ENCODE results near the gene FAM167B.
"Not testable (repeated sequence)": the region's sequence is repeated elsewhere in the genome, so short reads cannot be mapped to it uniquely, and the experiment has no call there.

Gene FAM167B

DNA sequence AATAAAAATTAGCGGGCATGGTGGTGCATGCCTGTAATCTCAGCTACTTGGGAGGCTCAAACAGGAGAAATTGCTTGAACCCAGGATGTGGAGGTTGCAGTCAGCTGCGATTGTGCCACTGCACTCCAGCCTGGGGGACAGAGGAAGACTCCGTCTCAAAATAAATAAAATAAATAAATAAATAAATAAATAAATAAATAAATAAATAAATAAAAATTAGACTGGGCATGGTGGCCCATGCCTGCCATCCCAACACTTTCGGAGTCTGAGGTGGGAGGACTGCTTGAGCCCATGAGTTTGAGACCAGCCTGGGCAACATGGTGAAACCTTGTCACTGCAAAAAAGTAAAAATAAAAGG, 16.2 kb downstream of the FAM167B start:
- not testable (repeated sequence) for DNase-seq (ENCODE audit: low read depth)

DNA sequence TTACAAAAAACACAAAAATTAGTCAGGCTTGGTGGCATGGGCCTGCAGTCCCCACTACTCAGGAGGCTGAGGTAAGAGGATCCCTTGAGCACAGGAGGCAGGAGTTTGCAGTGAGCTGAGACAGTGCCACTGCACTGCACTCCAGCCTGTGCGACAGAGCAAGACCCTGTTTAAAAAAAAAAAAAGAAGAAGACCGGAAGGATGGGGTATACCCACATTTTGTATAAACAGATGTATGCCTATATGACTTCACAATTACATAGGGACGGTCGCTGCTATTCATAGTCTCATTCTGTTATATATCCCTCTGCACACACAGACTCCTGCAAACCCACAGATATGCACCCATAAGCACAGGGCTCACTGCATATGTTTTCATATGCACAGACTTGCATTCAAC, 16.7 kb downstream of the FAM167B start:
- no peak for DNase-seq (ENCODE audit: low read depth)

DNA sequence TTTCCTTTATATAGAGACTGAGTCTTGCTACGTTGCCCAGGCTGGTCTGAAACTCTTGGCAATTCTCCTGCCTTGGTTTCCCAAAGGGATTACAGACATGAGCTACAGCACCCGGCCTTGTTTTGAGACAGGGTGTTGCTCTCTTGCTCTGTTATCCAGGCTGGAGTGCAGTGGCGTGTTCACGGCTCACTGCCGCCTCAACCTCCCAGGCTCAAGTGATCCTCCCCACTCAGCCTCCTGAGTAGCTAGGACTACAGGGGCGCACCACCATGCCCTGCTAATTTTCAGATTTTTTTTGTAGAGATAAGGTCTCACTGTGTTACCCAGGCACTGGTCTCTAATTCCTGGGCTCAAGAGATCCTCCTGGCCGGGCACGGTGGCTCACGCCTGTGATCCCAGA, 18.8 kb downstream of the FAM167B start:
- DNase-seq (ENCODE audit: low read depth): no peak

DNA sequence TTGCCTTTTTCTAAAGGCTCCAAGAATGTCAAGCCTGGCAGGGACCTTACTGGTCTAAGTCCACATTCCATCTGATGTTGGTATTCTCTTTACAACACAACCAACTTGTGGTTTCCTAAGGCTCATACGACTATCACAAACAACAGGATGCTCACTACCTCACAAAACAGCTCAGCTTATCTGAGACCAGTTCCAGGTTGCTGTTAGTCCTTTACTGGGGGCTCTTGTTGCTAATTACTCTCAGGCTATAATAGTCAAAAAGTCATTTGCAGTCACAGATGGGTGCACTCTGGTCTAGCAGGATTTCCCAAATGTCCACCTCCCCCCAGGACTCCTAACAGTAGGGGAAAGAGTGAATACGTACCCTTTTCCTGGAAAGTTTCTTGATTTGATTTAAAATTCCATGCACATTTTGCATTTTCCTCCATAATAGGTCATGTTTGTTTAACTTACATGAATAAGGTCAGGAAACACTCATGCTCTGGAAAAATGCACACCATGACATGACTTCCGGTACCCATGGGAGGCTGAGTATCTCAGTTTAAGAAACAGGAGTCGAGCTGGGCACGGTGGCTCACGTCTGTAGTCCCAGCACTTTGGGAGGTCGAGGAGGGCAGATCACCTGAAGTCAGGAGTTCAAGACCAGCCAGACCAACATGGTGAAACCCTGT, 20.0 kb downstream of the FAM167B start:
- no peak for DNase-seq (ENCODE audit: low read depth)

DNA sequence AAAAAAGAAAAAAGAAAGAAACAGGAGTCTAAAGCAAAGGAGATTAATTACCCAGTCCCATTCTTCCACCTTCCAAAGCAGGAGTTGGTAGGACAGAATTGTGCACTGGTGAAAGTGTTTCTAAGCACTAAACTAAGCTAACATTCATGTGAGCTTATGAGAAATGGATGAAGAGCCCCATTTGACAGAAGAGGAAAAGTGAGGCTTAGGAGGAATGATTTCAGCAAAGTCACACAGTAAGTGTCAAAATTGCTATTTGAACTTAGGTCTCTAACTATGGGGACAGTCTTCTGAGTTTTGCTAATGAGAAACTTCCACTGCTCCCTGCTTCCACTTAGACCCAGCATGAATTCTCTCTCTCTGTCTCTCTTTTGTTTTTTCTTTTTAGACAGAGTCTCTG, 22.7 kb downstream of the FAM167B start:
- DNase-seq (ENCODE audit: low read depth): no peak

DNA sequence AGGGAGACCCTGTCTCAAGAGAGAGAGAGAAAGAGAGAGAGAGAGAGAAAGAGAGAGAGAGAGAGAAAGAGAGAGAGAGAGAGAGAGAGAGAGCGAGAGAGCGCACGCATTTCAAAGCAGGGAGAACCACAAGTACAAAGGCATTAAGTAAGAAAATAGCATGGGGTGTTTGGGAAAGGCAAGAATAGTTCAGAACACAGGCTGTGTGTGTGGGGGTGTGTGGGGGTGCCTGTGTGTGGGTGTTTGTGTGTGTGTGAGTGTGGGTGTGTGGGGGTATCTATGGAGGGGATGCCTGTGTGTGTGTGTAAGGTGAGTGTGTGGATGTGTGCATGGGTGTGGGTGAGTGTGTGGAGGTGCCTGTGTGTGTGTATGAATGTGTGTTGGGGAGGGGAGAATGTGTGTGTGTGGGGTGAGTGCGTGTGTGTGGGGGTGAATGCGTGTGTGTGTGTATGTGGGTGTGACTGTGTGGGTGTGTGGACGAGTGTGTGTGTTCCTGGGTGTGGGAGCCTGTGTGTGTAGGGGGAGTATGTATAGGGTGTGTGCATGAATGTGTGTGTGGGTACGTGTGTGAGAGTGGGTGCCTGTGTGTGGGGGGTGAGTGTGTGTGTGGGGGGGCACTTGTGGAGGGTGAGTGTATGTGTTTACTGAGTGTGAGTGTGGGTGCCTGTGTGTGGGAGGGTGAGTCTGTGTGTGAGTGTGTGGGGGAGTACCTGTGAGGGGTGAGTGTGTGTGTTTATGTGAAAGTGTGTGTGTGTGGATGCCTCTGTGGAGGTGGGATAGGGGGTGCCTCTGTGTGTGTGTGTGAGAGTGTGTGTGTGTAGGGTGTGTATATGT, 25.8 kb downstream of the FAM167B start:
- no peak for DNase-seq (ENCODE audit: low read depth)

DNA sequence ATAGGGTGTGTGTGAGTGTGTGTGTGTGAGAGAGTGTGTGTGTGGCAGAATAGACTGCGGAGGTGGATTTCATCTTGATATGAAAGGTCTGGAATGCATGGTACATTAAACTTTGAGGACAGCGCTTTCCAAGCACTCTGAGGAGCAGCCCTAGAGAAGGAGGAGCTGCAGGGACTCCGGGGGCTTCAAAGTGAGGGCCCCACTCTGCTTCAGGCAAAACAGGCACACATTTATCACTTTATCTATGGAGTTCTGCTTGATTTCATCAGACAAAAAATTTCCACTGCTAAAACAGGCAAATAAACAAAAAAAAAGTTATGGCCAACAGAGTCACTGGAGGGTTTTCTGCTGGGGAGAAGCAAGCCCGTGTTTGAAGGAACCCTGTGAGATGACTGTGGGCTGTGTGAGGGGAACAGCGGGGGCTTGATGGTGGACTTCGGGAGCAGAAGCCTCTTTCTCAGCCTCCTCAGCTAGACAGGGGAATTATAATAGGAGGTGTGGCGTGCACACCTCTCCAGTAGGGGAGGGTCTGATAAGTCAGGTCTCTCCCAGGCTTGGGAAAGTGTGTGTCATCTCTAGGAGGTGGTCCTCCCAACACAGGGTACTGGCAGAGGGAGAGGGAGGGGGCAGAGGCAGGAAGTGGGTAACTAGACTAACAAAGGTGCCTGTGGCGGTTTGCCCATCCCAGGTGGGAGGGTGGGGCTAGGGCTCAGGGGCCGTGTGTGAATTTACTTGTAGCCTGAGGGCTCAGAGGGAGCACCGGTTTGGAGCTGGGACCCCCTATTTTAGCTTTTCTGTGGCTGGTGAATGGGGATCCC, 26.6 kb downstream of the FAM167B start:
- DNase-seq (ENCODE audit: low read depth): no peak

DNA sequence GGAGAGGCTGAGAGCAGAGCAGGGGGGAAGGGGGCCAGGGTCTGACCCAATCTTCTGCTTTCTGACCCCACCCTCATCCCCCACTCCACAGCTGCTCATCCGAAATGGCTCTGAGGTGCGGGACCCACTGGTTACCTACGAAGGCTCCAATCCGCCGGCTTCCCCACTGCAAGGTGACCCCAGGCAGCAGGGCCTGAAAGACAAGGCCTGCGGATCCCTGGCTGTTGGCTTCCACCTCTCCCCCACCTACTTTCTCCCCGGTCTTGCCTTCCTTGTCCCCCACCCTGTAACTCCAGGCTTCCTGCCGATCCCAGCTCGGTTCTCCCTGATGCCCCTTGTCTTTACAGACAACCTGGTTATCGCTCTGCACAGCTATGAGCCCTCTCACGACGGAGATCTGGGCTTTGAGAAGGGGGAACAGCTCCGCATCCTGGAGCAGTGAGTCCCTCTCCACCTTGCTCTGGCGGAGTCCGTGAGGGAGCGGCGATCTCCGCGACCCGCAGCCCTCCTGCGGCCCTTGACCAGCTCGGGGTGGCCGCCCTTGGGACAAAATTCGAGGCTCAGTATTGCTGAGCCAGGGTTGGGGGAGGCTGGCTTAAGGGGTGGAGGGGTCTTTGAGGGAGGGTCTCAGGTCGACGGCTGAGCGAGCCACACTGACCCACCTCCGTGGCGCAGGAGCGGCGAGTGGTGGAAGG, 27.8 kb downstream of the FAM167B start:
- no peak for DNase-seq (ENCODE audit: low read depth)

DNA sequence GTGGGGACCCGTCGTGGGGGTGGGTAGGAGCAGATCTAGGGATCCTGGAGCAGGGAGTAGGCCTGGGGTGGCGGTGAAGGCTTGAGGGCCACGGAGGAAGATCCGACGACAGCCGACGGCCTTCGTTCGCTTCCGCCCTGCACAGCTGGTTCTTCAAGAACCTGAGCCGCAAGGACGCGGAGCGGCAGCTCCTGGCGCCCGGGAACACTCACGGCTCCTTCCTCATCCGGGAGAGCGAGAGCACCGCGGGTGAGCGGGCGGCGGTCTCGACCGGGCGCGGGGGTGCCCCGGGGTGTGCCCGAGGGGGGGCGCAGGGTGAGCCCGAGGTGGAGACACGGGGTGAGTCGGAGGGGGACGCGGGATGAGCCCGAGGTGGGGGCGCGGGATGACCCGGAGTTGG, 28.4 kb downstream of the FAM167B start:
- DNase-seq (ENCODE audit: low read depth): no peak

DNA sequence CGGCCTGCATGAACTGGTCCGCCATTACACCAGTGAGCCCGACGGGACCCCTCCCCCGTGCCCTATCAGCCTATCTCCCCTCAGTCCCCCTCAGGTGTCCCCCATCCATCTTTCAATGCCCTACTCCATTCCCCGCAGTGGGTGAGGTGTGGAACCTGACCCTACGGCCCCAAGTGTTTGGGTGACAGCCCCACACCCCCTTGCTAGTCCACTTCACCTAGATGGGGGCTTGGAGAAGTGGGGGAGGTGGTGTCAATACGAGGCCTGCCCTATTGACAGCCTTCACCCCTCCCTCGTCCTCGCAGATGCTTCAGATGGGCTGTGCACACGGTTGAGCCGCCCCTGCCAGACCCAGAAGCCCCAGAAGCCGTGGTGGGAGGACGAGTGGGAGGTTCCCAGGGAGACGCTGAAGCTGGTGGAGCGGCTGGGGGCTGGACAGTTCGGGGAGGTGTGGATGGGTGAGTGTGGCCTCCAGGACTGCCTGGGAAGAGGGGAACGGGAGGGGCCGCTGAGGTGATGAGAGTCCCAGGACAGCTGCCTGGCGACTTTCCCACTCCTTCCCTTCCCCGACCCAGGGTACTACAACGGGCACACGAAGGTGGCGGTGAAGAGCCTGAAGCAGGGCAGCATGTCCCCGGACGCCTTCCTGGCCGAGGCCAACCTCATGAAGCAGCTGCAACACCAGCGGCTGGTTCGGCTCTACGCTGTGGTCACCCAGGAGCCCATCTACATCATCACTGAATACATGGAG, 29.2 kb downstream of the FAM167B start:
- no peak for DNase-seq (ENCODE audit: low read depth)

DNA sequence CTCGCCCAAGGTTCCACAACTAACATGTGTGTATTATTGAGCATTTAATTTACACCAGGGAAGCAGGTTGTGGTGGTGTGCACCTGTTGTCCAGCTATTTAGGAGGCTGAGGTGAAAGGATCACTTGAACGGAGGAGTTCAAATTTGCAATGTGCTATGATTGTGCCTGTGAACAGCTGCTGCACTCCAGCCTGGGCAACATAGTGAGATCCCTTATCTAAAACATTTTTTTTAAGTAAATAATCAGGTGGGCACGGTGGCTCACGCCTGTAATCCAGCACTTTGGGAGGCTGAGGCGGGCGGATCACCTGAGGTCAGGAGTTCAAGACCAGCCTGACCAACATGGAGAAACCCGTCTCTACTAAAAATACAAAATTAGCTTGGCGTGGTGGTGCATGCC, 37.8 kb downstream of the FAM167B start:
- DNase-seq (ENCODE audit: low read depth): not testable (repeated sequence)

DNA sequence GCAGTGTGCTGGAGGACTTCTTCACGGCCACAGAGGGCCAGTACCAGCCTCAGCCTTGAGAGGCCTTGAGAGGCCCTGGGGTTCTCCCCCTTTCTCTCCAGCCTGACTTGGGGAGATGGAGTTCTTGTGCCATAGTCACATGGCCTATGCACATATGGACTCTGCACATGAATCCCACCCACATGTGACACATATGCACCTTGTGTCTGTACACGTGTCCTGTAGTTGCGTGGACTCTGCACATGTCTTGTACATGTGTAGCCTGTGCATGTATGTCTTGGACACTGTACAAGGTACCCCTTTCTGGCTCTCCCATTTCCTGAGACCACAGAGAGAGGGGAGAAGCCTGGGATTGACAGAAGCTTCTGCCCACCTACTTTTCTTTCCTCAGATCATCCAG, 38.6 kb downstream of the FAM167B start:
- no peak for DNase-seq (ENCODE audit: low read depth)

DNA sequence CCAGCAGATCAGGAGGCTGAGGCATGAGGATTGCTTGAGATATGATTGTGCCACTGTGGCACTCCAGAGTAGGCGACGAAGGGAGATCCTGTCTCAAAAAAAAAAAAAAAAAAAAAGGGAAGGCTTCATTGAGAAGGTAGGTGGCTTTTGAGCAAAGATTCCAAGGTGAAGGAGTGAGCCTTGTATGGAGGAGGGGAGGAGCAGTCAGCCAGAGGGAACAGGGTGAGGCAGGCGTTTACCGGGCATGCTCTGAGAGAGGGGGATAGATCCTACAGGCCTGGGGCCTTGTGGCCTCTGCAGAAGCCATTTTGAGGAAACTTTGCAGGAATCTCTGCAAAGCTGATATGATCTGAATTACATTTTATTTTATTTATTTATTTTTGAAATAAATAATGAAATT, 39.7 kb downstream of the FAM167B start:
- no peak for DNase-seq (ENCODE audit: low read depth)

DNA sequence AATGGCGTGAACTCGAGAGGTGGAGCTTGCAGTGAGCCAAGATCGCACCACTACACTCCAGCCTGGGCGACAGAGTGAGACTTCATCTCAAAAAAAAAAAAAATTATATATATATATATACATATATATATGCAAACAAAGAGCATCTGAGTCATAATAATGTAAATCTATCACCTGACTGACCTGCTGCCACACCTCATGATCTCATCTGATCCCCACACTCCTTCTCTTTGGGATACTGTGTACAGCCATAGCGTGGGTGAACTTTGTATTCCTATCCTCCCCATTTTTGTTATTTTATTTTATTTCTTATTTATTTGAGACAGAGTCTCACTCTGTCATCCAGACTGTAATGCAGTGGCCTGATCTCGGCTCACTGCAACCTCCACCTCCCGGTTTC, 42.2 kb downstream of the FAM167B start:
- DNase-seq (ENCODE audit: low read depth): no peak

DNA sequence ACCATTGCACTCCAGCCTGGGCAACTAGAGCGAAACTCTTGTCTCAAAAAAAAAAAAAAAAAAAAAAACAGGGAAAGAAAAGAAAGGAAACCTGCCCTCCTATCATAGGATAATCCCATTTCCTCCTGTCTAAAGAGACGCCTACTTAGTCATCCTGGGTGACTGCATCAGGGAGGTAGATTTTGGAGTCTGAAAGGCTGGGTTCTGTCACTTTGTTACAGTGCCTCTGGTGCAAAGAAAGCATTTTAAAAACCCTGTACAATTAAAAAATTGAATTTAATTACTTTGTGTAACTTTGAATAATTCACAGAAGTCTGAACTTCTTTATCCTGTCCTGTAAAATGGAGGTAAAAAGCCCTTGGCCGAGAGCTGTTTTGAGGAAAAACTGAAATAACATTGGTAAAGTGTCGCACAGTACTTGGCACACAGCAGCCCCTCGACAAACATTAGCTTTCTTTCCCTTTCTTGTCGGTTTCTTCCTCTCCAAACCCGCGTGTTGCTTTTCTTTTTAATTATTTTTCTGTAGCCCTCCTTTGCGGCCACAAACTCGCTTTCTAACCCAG, 44.2 kb downstream of the FAM167B start:
- DNase-seq (ENCODE audit: low read depth): no peak

DNA sequence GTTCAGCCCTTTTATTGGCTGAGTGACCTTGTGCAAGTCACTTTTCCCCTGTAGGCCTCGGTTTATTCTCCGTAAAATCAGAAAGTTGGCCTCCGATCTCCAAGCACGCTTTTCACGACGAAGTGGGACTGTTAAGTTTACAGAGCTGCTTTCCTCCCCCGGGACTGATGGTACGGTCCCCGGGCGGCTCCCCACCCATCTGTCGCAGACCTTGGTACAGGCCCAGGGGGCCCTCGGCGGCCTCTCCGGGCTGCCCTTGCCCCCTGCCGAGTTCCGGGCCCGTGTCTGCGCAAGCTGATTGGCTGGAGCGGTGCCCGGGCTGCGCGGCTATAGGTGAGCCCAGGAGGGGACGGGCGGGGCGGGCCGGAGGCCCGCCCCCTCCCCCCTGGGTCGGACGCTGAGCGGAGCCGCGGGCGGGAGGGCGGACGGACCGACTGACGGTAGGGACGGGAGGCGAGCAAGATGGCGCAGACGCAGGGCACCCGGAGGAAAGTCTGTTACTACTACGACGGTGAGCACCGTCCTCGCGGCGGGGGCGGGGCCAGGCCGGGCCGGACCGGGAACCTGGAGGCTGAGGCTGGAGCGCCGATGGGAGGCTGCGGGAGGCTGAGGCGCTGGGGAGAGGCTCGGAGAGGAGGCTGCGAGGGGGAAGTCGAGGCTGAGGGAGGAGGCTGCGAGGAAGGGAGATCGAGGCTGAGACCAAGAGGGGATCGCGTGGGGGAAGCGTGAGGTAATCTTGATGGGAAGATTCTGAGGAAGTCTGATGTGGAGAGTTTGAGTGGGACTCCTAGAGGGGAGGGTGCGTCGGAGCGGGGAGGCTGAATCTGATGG, 44.9 kb downstream of the FAM167B start, which contains the start of gene HDAC1:
TSS of gene HDAC1 (plus strand) at position 376 of the 831 bp plus-strand sequence. CDS start at position 463, 87 bp downstream.
- DNase-seq (ENCODE audit: low read depth): peak; percentile 97

DNA sequence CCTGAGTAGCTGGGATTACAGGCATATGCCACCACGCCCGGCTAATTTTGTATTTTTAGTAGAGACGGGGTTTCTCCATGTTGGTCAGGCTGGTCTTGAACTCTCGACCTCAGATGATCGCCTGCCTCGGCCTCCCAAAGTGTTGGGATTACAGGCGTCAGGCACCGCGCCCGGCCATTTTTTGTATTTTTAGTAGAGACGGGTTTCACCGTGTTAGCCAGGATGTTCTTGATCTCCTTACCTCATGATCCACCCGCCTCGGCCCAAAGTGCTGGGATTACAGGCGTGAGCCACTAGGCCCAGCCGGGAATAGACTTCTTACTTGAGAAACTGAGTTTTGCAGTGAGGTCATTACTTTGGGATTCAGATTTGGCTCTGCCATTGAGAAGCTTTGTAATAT, 51.2 kb downstream of the FAM167B start:
- not testable (repeated sequence) for DNase-seq (ENCODE audit: low read depth)
